K562 treated with DMSO at 1 percent for 4 hours (cell line): Measurements from ENCODE around the gene TIMM23B. TPM values are rescaled to one million over a fixed set of nuclear protein-coding genes. Genes with fewer than 3 reads are reported as not detected.

ENCODE experiments used
- total RNA-seq: library from RNA; unstranded; fragments of 300-600 nt; gene quantifications from 2 replicates; pipeline ENCODE4 v1.2.3, GENCODE V29; 2022; ENCODE audit not compliant: insufficient read depth

TIMM23B gene
- total RNA-seq: 6.2 and 7.2 TPM in 2 replicates

DNA sequence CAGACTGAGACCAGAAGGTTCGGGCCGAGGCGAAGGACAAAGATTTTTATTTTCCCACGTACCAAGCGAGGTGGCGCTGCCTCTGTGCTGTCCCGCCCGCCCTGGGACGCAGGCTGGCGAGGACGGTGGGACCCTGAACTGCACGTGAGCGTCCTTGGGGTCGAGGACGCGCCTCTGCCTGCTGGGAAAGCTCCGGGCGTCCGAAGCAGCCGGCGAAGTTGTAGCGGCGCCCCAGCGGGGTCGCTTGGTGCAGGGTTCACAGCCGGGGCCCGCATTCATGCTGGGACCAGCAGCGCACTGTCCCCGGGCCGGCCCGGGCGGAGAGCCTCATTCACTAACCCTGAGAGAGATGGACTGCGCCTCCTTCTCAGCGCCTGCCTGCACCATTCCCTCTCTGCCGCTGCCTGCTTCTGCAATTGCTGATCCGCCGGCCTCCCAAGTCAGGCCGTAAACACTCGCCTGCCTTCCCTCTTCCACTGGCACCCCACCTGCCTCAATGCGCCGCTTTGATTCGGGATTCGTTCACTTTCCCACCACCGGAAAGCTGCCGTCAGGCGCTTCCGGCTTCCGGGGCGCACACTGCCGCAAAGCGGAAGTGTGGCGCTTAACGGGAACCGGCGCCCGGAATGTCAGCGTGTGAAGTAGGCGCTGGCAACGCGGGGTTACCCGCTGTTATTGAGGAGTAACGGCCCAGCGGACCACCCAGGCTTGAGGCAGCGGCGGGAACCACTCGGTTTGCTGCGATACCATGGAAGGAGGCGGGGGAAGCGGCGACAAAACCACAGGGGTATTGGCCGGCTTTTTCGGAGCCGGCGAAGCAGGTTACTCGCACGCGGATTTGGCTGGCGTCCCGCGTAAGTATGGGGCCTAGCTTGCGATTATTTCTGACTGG is at the start of gene TIMM23B, which contains the start of gene PARG:
TIMM23B (plus strand) TSS at position 607 of the 892 bp plus-strand sequence; CDS start at position 749, 142 bp downstream.
PARG (minus strand) TSS at position 581 of the 892 bp plus-strand sequence; CDS start at position 279, 302 bp downstream.

DNA sequence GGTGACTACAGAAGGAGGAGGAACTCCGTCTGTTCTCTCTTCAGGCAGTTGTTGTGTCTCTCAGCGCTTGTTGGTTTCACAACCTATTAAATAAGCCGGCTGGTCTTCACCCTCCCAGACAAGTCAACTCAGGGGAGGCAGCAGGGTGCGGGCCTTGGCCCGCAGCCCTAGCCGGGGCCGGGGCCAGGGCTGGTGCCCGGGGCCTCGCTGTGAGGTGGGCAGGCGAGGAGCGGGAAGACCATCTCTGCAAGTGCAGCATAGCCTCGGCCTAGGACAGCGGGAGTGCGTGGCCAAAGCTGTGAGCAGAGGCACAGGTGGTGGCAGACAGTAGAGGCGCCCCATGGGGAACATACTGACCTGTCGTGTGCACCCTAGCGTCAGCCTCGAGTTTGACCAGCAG is 46.5 kb downstream of the TIMM23B start, which contains the start of gene AGAP6:
AGAP6 (plus strand) TSS at position 31 of the 400 bp plus-strand sequence; CDS start at position 341, 310 bp downstream.

Other genes starting within 250 kb of the TIMM23B start
- 0.40 and 0.59 TPM in 2 replicates for gene OGDHL, start 179.7 kb upstream of the TIMM23B start, total RNA-seq
- 18.5 and 18.6 TPM in 2 replicates for gene PARG, start within 50 bp of the TIMM23B start, total RNA-seq
- 13.6 and 17.0 TPM in 2 replicates for gene AGAP6, start 46.4 kb downstream of the TIMM23B start, total RNA-seq
- gene WASHC2A, start 125.9 kb downstream of the TIMM23B start, total RNA-seq: 16.1 and 19.6 TPM in 2 replicates